RWPE2 (cell line): ENCODE measurements around the gene CPEB4.

Experiments
- ATAC-seq: fragments of 200-7000 bp; cut with Tn5 transposase; 3 replicates; pipeline ENCODE4 v1.9.1; 2021; ENCODE audit warnings: low read depth
- DNase-seq: peaks from one replicate; pipeline ENCODE4 v3.0.0-alpha.2; 2020; ENCODE audit warnings: low spot score
- H3K27ac ChIP-seq: fragments of 450-650 bp; 2 replicates; pipeline ENCODE4 v1.5.1; 2017; ENCODE audit warnings: mild to moderate bottlenecking; ENCODE audit not compliant: poor library complexity, severe bottlenecking
- H3K27me3 ChIP-seq: fragments of 250-450 bp; sonication (Bioruptor Pico); 2 replicates; pipeline ENCODE4 v1.5.1; 2021; ENCODE audit warnings: mild to moderate bottlenecking, moderate library complexity; ENCODE audit not compliant: insufficient read depth, poor library complexity, severe bottlenecking
- H3K36me3 ChIP-seq: fragments of 250-450 bp; sonication (Bioruptor Pico); 2 replicates; pipeline ENCODE4 v1.5.1; 2020; ENCODE audit warnings: low read depth, mild to moderate bottlenecking, moderate library complexity
- H3K4me1 ChIP-seq: fragments of 250-450 bp; sonication (Bioruptor Pico); 2 replicates; pipeline ENCODE4 v1.5.1; 2021; ENCODE audit warnings: mild to moderate bottlenecking, moderate library complexity; ENCODE audit not compliant: insufficient read depth, poor library complexity, severe bottlenecking
- H3K4me3 ChIP-seq: fragments of 250-450 bp; sonication (Bioruptor Pico); 2 replicates; pipeline ENCODE4 v1.5.1; 2021; ENCODE audit warnings: mild to moderate bottlenecking, moderate library complexity; ENCODE audit not compliant: severe bottlenecking
- H3K9me3 ChIP-seq: fragments of 250-450 bp; sonication (Bioruptor Pico); 2 replicates; pipeline ENCODE4 v1.5.1; 2021; ENCODE audit warnings: mild to moderate bottlenecking, moderate library complexity; ENCODE audit not compliant: severe bottlenecking
- TF ChIP-seq, protein P1 (sequence below): fragments of 450-650 bp; IDR thresholded peaks from one replicate; pipeline ENCODE4 v1.5.1; 2017; ENCODE audit warnings: mild to moderate bottlenecking, moderate library complexity; ENCODE audit not compliant: poor library complexity, severe bottlenecking

CPEB4 gene

DNA sequence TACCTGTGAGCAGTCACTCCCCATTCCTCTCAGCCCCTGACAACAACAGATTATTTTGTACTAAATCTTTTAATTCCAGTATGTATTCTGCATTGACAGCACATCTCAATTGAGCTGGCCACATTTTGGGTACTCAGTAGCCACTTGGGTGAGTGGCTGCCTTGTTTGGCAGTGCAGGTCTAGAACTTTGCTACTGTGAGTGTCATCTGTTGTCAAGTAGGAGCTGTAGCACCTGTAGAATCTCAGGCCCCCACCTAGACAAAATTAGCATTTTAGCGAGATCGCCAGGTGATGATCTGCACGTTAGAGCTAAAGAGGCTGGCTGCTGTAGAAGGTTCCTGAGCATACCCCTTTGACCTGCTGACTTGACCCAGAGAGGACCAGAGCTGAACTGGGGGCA, 44.4 kb upstream of the CPEB4 start:
- H3K4me1 ChIP-seq = no peaks in the 10 kb centered on the region
- no peak for ATAC-seq
- no peak overlapping the region for H3K27ac ChIP-seq
- H3K36me3 ChIP-seq = no peaks in the 10 kb centered on the region
- H3K4me3 ChIP-seq = no peak overlapping the region
- no peaks in the 10 kb centered on the region for H3K27me3 ChIP-seq
- no peak for DNase-seq
- TF ChIP-seq, protein P1, sequence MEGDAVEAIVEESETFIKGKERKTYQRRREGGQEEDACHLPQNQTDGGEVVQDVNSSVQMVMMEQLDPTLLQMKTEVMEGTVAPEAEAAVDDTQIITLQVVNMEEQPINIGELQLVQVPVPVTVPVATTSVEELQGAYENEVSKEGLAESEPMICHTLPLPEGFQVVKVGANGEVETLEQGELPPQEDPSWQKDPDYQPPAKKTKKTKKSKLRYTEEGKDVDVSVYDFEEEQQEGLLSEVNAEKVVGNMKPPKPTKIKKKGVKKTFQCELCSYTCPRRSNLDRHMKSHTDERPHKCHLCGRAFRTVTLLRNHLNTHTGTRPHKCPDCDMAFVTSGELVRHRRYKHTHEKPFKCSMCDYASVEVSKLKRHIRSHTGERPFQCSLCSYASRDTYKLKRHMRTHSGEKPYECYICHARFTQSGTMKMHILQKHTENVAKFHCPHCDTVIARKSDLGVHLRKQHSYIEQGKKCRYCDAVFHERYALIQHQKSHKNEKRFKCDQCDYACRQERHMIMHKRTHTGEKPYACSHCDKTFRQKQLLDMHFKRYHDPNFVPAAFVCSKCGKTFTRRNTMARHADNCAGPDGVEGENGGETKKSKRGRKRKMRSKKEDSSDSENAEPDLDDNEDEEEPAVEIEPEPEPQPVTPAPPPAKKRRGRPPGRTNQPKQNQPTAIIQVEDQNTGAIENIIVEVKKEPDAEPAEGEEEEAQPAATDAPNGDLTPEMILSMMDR = no peak
- H3K9me3 ChIP-seq = peaks cover under 1% of the 10 kb centered on the region

DNA sequence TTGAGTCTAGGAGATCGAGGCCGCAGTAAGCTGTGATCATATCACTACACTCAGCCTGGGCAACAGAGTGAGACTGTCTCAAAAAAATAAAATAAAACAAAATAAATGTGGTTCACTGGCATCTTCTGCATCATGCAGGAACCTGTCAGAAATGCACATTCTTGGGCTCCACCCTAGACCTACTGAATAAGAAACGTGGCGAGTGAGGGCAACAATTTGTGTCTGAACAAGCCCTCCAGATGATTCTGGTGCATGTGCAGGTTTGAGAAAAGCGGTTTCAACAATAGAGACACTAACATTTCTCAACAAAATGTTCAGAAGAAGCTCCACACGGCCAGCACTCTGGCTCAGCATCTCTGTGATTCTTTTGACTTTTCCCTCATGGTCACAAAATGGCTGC, 42.8 kb upstream of the CPEB4 start:
- Histone ChIP-seq H3K27ac (no peak overlapping the region), H3K4me1 (no peaks in the 10 kb centered on the region), H3K4me3 (no peak overlapping the region), H3K27me3 (no peaks in the 10 kb centered on the region), H3K36me3 (no peaks in the 10 kb centered on the region), H3K9me3 (peaks cover 6% of the 10 kb centered on the region)
- no peak for DNase-seq
- TF ChIP-seq, protein P1 = no peak
- ATAC-seq = no peak

DNA sequence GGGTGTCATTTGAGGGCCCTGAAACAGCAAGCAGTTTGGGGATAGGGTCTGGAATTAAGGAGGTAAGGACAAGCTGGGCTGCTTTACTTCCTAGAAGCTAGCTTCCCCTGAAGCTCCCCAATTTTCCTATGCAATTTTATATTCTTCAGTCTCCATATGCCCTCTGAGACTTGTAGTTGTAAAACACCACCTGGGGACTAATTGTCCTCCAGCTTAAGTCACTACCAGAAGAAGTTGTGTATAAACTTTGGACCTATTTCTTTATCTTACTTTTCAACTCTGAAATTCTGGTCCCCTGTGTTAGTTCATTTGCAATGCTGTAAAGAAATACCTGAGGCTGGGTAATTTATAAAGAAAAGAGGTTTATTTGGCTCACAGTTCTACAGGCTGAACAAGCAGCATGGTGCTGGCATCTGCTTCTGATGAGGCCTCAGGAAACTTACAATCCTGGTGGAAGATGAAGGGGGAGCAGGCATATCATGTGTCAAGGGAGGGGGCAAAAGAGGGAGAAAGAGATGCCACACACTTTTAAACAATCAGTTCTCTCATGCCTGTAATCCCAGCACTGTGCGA, 41.1 kb upstream of the CPEB4 start:
- Histone ChIP-seq H3K27me3 (no peaks in the 10 kb centered on the region), H3K36me3 (no peaks in the 10 kb centered on the region), H3K4me3 (no peak overlapping the region), H3K4me1 (no peaks in the 10 kb centered on the region), H3K27ac (no peak overlapping the region), H3K9me3 (peaks cover 6% of the 10 kb centered on the region)
- TF ChIP-seq, protein P1 = no peak
- no peak for ATAC-seq
- DNase-seq = no peak

DNA sequence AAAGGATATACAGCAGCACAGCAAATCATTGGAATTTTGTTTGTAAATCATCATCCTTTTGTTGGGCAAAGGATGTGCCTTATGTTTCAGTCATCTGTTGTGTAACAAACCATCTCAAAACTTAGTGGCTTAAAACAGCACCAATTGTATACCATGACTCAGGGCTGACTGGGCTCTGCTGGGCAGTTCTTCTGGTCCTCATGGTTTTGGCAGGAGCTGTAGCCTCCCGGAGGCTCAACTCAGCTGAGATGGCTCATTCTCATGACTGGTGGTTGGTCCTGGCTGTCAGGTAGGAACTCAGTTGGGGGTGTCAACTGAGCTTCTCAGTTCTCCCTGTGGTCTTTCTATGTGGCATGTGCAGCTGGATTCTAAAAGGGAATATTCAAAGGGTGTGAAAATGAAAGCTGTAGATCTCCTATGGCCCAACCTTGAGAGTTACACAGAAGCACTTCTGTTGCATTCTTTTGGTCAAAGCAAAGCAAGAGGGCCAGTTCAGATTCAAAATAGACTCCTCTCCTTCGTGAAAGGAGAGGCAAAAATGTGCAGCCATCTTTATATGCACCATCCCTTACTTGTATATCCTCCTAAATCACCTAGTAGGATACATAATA, 39.1 kb upstream of the CPEB4 start:
- H3K4me3 ChIP-seq = no peak overlapping the region
- no peak for DNase-seq
- H3K4me1 ChIP-seq = no peaks in the 10 kb centered on the region
- ATAC-seq = no peak
- TF ChIP-seq, protein P1 = no peak
- no peak overlapping the region for H3K27ac ChIP-seq
- H3K36me3 ChIP-seq = no peaks in the 10 kb centered on the region
- H3K9me3 ChIP-seq = peaks cover 6% of the 10 kb centered on the region
- H3K27me3 ChIP-seq = no peaks in the 10 kb centered on the region

DNA sequence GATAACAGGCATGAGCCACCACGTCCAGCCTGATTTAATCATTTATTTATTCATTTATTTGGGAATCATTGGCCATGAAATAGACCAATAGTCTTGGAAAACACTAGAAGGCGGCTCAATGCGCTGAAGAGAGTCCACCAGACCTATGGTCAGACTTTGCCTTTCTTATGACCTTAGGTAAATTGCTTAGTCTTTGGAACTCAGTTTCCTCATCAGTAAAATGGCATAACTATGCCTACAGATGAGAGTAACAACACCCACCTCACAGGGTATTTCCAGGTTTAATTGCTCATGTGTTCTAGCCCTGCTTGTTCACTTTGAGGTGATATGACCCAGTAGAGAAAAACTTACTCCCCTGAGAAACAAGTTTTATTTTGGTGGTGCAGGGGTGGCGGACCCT, 38.2 kb upstream of the CPEB4 start:
- Histone ChIP-seq H3K4me3 (no peak overlapping the region), H3K9me3 (peaks cover 6% of the 10 kb centered on the region), H3K4me1 (no peaks in the 10 kb centered on the region), H3K27me3 (no peaks in the 10 kb centered on the region), H3K36me3 (no peaks in the 10 kb centered on the region), H3K27ac (no peak overlapping the region)
- TF ChIP-seq, protein P1 = no peak
- DNase-seq (no peak), ATAC-seq (no peak)
